HG02678 (cell line): ENCODE measurements around the gene SREK1IP1.

ENCODE experiments used
- ATAC-seq: cut with Tn5 transposase; IDR thresholded peaks from one replicate; pipeline ENCODE4 v1.9.1; 2021; ENCODE audit warnings: mild to moderate bottlenecking, moderate library complexity; ENCODE audit not compliant: unreplicated experiment

SREK1IP1 gene

DNA sequence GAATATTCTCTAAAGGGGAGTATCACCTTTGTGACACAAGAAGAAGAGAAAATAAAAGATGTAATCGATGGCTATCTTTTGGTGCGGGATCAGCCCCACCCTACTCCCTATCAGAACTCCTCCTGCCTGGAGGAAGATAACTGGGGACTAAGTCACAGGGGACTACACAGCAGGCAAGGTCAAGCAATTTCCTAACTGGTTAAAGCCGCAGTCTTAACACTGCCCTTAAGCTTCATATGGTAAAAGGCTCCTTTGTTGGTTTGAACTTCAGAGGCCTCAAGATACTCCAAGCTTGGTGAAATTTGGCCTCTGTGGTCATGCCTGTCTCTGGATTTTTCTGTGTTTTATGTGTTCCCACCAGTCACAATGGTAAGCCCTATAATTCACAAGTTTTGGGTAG is 79.5 kb downstream of the SREK1IP1 start:
- no peak for ATAC-seq

- no peak for ATAC-seq
Measured at GRCh38 chr5:64688391-64688790, 80.1 kb downstream of the SREK1IP1 start.

GRCh38 chr5:64685866-64686265 is 82.6 kb downstream of the SREK1IP1 start:
- no peak for ATAC-seq

- no peak for ATAC-seq
Measured at GRCh38 chr5:64682608-64683007, 85.9 kb downstream of the SREK1IP1 start.

DNA sequence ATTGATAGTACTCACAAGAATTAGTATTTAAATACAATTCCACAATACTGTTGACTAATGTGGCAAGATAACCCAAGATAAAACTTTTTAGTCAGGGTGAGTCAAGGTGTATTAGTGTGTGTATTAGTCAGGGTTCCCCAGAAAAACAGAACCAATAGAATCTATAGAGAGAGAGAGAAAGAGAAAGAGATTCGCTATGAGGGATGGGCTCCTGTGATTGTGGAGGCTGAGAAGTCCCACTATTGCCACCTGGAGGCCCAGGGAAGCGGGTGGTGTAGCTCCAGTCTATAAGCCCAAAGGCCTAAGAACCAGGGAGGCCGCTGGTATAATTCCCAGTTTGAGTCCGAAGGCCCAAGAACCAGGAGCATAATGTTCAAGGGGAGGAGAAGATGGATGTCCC is 88.2 kb downstream of the SREK1IP1 start:
- ATAC-seq, result no peak

- no peak for ATAC-seq
Measured at GRCh38 chr5:64678374-64678773, 90.1 kb downstream of the SREK1IP1 start.

DNA sequence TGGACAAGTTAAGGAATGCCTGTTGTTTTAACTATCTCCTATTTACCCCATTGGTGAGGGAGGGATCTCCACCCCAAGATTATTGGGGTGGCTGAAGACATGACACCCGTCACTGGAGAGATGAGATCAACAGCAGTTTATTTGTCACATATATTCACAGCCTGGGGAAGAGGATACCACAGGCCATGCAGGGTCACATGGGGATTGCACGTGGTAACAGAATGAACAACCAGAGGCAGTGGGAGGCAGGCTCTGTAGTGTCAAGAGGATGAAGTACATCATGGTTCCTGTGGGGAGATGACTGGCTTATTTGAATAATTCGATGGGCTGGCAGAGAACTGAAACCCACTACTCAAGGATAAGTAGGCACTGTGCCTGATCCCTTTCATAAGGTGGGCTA is 96.8 kb downstream of the SREK1IP1 start:
- ATAC-seq, result no peak

- ATAC-seq, result no peak
Measured at GRCh38 chr5:64670277-64670676, 98.2 kb downstream of the SREK1IP1 start.
